ENCODE measurements around the gene CMTM4. TPM values are rescaled to one million over a fixed set of nuclear protein-coding genes. Genes with fewer than 3 reads are reported as not detected.

CMTM4 gene
- total and polyA plus RNA-seq, 4 experiments from 2014 or later, result 0.21 to 2.2 (median 2.0) TPM; not detected in 1

GRCh38 chr16:66706506-66706880 is 9.9 kb upstream of the CMTM4 start:
- no peaks in the 10 kb centered on the region for H3K27me3 ChIP-seq (ENCODE audit: insufficient read depth, low read length)
- CTCF ChIA-PET (ENCODE audit: partially characterized antibody), result no interaction called here
- DNase-seq, result no peak
- Mint-ChIP-seq H3K4me1 (no peaks in the 10 kb centered on the region), H3K27ac (no peak overlapping the region), H3K4me3 (no peak overlapping the region), H3K9me3 (peaks cover 0 to 2% (median 0%) of the 10 kb centered on the region in 8 donors), H3K27me3 (peaks cover 3 to 4% of the 10 kb centered on the region in 2 donors), H3K36me3 (no peaks in the 10 kb centered on the region)
- H3K4me1 ChIP-seq (ENCODE audit: insufficient read depth, low read length), result no peaks in the 10 kb centered on the region
- H3K36me3 ChIP-seq (ENCODE audit: insufficient read depth, low read length), result no peaks in the 10 kb centered on the region
- POLR2A ChIA-PET (ENCODE audit: partially characterized antibody), result no interaction called here
- H3K9me3 ChIP-seq (ENCODE audit: control insufficient read depth in 1 of 2, low read length in 2 of 2), result no peaks in the 10 kb centered on the region
- intact Hi-C loops (cut with micrococcal nuclease), result no loop called here
- no peak overlapping the region for H3K27ac ChIP-seq (ENCODE audit: low read depth, low read length)
- H3K4me3 ChIP-seq (ENCODE audit: low read length in 2 of 2), result no peak overlapping the region

GRCh38 chr16:66705790-66706505 is 9.4 kb upstream of the CMTM4 start:
- Mint-ChIP-seq H3K27me3 (peaks cover 3 to 4% of the 10 kb centered on the region in 2 donors), H3K9me3 (peaks cover 0 to 2% (median 0%) of the 10 kb centered on the region in 8 donors), H3K4me3 (no peak overlapping the region), H3K4me1 (peaks cover 0 to under 1% (median 0%) of the 10 kb centered on the region in 4 donors), H3K36me3 (no peaks in the 10 kb centered on the region), H3K27ac (no peak overlapping the region)
- H3K4me3 ChIP-seq (ENCODE audit: low read length in 2 of 2), result no peak overlapping the region
- H3K27ac ChIP-seq (ENCODE audit: low read depth, low read length), result no peak overlapping the region
- no peak for DNase-seq
- ChIA-PET POLR2A (ENCODE audit: partially characterized antibody) (no interaction called here), CTCF (ENCODE audit: partially characterized antibody) (no interaction called here)
- intact Hi-C loops (cut with micrococcal nuclease), result no loop called here
- H3K4me1 ChIP-seq (ENCODE audit: insufficient read depth, low read length), result no peaks in the 10 kb centered on the region
- no peaks in the 10 kb centered on the region for H3K9me3 ChIP-seq (ENCODE audit: control insufficient read depth in 1 of 2, low read length in 2 of 2)
- H3K27me3 ChIP-seq (ENCODE audit: insufficient read depth, low read length), result no peaks in the 10 kb centered on the region
- no peaks in the 10 kb centered on the region for H3K36me3 ChIP-seq (ENCODE audit: insufficient read depth, low read length)

- H3K9me3 ChIP-seq (ENCODE audit: control insufficient read depth in 1 of 2, low read length in 2 of 2), result no peaks in the 10 kb centered on the region
- Mint-ChIP-seq H3K27me3 (peaks cover 3% of the 10 kb centered on the region in 2 donors), H3K36me3 (no peaks in the 10 kb centered on the region), H3K27ac (no peak overlapping the region), H3K9me3 (no peaks in the 10 kb centered on the region), H3K4me1 (peaks cover 0 to 2% (median under 1%) of the 10 kb centered on the region in 4 donors), H3K4me3 (no peak overlapping the region)
- ChIA-PET POLR2A (ENCODE audit: partially characterized antibody) (no interaction called here), CTCF (ENCODE audit: partially characterized antibody) (interaction anchor here (0.6 kb wide), 1 partner anchor 143 kb away, joined by 3 read pairs; no protein-coding TSS in a partner anchor)
- H3K27ac ChIP-seq (ENCODE audit: low read depth, low read length), result no peak overlapping the region
- H3K36me3 ChIP-seq (ENCODE audit: insufficient read depth, low read length), result no peaks in the 10 kb centered on the region
- no peak for DNase-seq
- H3K4me1 ChIP-seq (ENCODE audit: insufficient read depth, low read length), result no peaks in the 10 kb centered on the region
- intact Hi-C loops (cut with micrococcal nuclease), result no loop called here
- H3K27me3 ChIP-seq (ENCODE audit: insufficient read depth, low read length), result no peaks in the 10 kb centered on the region
- no peak overlapping the region for H3K4me3 ChIP-seq (ENCODE audit: low read length in 2 of 2)
Observed at GRCh38 chr16:66703406-66704215, 7.1 kb upstream of the CMTM4 start.

GRCh38 chr16:66701516-66701915 is 5.0 kb upstream of the CMTM4 start:
- Mint-ChIP-seq H3K4me3 (no peak overlapping the region), H3K9me3 (no peaks in the 10 kb centered on the region), H3K4me1 (peaks cover 5 to 8% (median 6%) of the 10 kb centered on the region in 4 donors), H3K27ac (no peak overlapping the region), H3K27me3 (peaks cover 3% of the 10 kb centered on the region in 2 donors), H3K36me3 (no peaks in the 10 kb centered on the region)
- no peak overlapping the region for H3K4me3 ChIP-seq (ENCODE audit: low read length in 2 of 2)
- no peaks in the 10 kb centered on the region for H3K4me1 ChIP-seq (ENCODE audit: insufficient read depth, low read length)
- H3K9me3 ChIP-seq (ENCODE audit: control insufficient read depth in 1 of 2, low read length in 2 of 2), result no peaks in the 10 kb centered on the region
- H3K27me3 ChIP-seq (ENCODE audit: insufficient read depth, low read length), result no peaks in the 10 kb centered on the region
- no peaks in the 10 kb centered on the region for H3K36me3 ChIP-seq (ENCODE audit: insufficient read depth, low read length)
- H3K27ac ChIP-seq (ENCODE audit: low read depth, low read length), result no peak overlapping the region
- CTCF ChIA-PET (ENCODE audit: partially characterized antibody), result interaction anchor here (1.3 kb wide), 1 partner anchor 25 kb away, joined by 3 read pairs; no protein-coding TSS in a partner anchor
- POLR2A ChIA-PET (ENCODE audit: partially characterized antibody), result no interaction called here
- DNase-seq, result no peak
- intact Hi-C loops (cut with micrococcal nuclease), result no loop called here

- peaks cover 2 to 3% of the 10 kb centered on the region in 2 donors for H3K27me3 Mint-ChIP-seq
- H3K27ac Mint-ChIP-seq, result no peak overlapping the region
Observed at GRCh38 chr16:66701026-66701425, 4.5 kb upstream of the CMTM4 start.

GRCh38 chr16:66699898-66700297 is 3.4 kb upstream of the CMTM4 start:
- Histone ChIP-seq H3K36me3 (ENCODE audit: insufficient read depth, low read length) (no peaks in the 10 kb centered on the region), H3K4me3 (ENCODE audit: low read length in 2 of 2) (no peak overlapping the region), H3K4me1 (ENCODE audit: insufficient read depth, low read length) (peaks cover 8% of the 10 kb centered on the region), H3K27ac (ENCODE audit: low read depth, low read length) (no peak overlapping the region), H3K27me3 (ENCODE audit: insufficient read depth, low read length) (no peaks in the 10 kb centered on the region), H3K9me3 (ENCODE audit: control insufficient read depth in 1 of 2, low read length in 2 of 2) (no peaks in the 10 kb centered on the region)
- Mint-ChIP-seq H3K4me3 (no peak overlapping the region), H3K27ac (no peak overlapping the region), H3K27me3 (peaks cover 2 to 3% of the 10 kb centered on the region in 2 donors), H3K9me3 (no peaks in the 10 kb centered on the region), H3K4me1 (peaks cover 5 to 18% (median 12%) of the 10 kb centered on the region in 4 donors), H3K36me3 (no peaks in the 10 kb centered on the region)
- intact Hi-C loops (cut with micrococcal nuclease), result loop anchor here (5.0 kb wide), 1 partner anchor 93 kb away; no protein-coding TSS in a partner anchor
- DNase-seq, result no peak
- ChIA-PET CTCF (ENCODE audit: partially characterized antibody) (interaction anchor here (2.3 kb wide), 1 partner anchor 49 kb away, joined by 6 read pairs; no protein-coding TSS in a partner anchor), POLR2A (ENCODE audit: partially characterized antibody) (no interaction called here)

More at GRCh38 chr16:66701026-66701425, 4.5 kb upstream of the CMTM4 start:
- H3K4me3 ChIP-seq (ENCODE audit: low read length in 2 of 2), result no peak overlapping the region
- POLR2A ChIA-PET (ENCODE audit: partially characterized antibody), result no interaction called here
- no peaks in the 10 kb centered on the region for H3K36me3 ChIP-seq (ENCODE audit: insufficient read depth, low read length)
- Mint-ChIP-seq H3K4me3 (no peak overlapping the region), H3K4me1 (peaks cover 5 to 8% (median 6%) of the 10 kb centered on the region in 4 donors), H3K9me3 (no peaks in the 10 kb centered on the region), H3K36me3 (no peaks in the 10 kb centered on the region)
- DNase-seq, result no peak
- no peak overlapping the region for H3K27ac ChIP-seq (ENCODE audit: low read depth, low read length)
- peaks cover under 1% of the 10 kb centered on the region for H3K4me1 ChIP-seq (ENCODE audit: insufficient read depth, low read length)
- CTCF ChIA-PET (ENCODE audit: partially characterized antibody), result no interaction called here
- H3K27me3 ChIP-seq (ENCODE audit: insufficient read depth, low read length), result no peaks in the 10 kb centered on the region
- intact Hi-C loops (cut with micrococcal nuclease), result no loop called here
- no peaks in the 10 kb centered on the region for H3K9me3 ChIP-seq (ENCODE audit: control insufficient read depth in 1 of 2, low read length in 2 of 2)

- Mint-ChIP-seq H3K9me3 (no peaks in the 10 kb centered on the region), H3K4me3 (peak overlapping the region in 6 of 8 donors; percentile 24 to 61 (median 48)), H3K4me1 (peaks cover 5 to 20% (median 12%) of the 10 kb centered on the region in 4 donors), H3K36me3 (no peaks in the 10 kb centered on the region), H3K27ac (no peak overlapping the region), H3K27me3 (peaks cover under 1 to 5% of the 10 kb centered on the region in 2 donors)
- Histone ChIP-seq H3K4me3 (ENCODE audit: low read length in 2 of 2) (no peak overlapping the region), H3K4me1 (ENCODE audit: insufficient read depth, low read length) (peaks cover 8% of the 10 kb centered on the region), H3K9me3 (ENCODE audit: control insufficient read depth in 1 of 2, low read length in 2 of 2) (no peaks in the 10 kb centered on the region), H3K27me3 (ENCODE audit: insufficient read depth, low read length) (no peaks in the 10 kb centered on the region), H3K27ac (ENCODE audit: low read depth, low read length) (no peak overlapping the region), H3K36me3 (ENCODE audit: insufficient read depth, low read length) (no peaks in the 10 kb centered on the region)
- POLR2A ChIA-PET (ENCODE audit: partially characterized antibody), result interaction anchor here (0.7 kb wide), 1 partner anchor 303 kb away, joined by 3 read pairs; no protein-coding TSS in a partner anchor
- CTCF ChIA-PET (ENCODE audit: partially characterized antibody), result interaction anchor here (0.7 to 2.3 kb wide), 9 partner anchors 13 to 169 kb away, joined by 3 to 7 read pairs (median 4); partner anchors contain the start of genes DYNC1LI2 and NAE1
- intact Hi-C loops (cut with micrococcal nuclease), result loop anchor here (5.0 kb wide), 1 partner anchor 91 kb away; no protein-coding TSS in a partner anchor
- no peak for DNase-seq
Observed at GRCh38 chr16:66698046-66698445, 1.5 kb upstream of the CMTM4 start.
